Measurements from ENCODE around the gene MDFIC2.

The MDFIC2 gene

GRCh38 chr3:70180664-70181063 lies 131.8 kb downstream of the MDFIC2 start:
- no peak for DNase-seq (ENCODE audit: low read depth)

GRCh38 chr3:70179111-70179510 lies 133.3 kb downstream of the MDFIC2 start:
- DNase-seq (ENCODE audit: low read depth), result no peak

GRCh38 chr3:70177881-70178645 lies 134.4 kb downstream of the MDFIC2 start:
- DNase-seq (ENCODE audit: low read depth), result no peak

- no peak for DNase-seq (ENCODE audit: low read depth)
Measured at GRCh38 chr3:70176224-70176623, 136.2 kb downstream of the MDFIC2 start.

- no peak for DNase-seq (ENCODE audit: low read depth)
Measured at GRCh38 chr3:70156808-70157207, 155.6 kb downstream of the MDFIC2 start.

- DNase-seq (ENCODE audit: low read depth), result no peak
Measured at GRCh38 chr3:70150599-70150998, 161.8 kb downstream of the MDFIC2 start.

- DNase-seq (ENCODE audit: low read depth), result no peak
Measured at GRCh38 chr3:70149714-70150400, 162.6 kb downstream of the MDFIC2 start.

Data from stimulated activated CD8-positive, alpha-beta memory T cell treated with anti-CD3 and anti-CD28 coated beads, Interleukin-12 subunit alpha, Interleukin-12 subunit beta, amount 100 ng/mL, for 4 hours (primary cell).